ENCODE data around the gene SUGP1.
"Not testable (repeated sequence)": the region's sequence is repeated elsewhere in the genome, so short reads cannot be mapped to it uniquely, and the experiment has no call there.

The SUGP1 gene

DNA sequence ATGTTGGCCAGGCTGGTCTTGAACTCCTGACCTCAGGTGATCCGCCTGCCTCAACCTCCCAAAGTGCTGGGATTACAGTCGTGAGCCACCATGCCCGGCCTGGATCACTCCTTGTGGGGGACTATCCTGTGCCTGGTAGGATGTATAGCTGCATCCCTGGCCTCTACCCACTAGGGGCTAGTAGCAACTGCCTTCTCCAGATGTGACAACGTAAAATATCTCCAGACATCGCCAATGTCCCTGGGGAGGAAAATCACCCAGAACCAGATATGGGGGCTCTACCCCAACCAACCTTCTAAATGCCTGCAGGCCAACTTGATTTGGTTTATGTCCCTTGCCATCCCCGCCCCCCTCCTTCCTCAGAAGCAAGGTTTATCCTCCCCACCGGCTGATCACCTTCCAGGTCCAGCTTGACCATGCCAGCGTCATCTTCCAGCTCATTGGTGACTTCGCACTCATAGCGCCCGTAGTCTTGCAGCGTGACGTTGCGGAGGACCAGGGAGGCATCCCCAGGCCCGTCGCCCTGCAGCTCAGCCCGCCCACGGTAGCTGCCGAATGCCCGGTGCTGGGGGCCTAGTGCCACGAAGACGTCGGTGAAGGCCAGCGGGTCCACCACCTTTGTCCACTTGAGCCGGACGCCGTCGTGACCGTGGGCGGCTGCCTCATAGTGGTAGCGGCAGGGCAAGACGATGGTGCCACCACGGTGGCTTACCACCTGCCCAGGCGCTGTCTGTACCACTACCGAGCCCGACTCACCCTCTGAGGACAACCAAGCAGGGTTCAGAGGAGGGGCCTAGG is 59.7 kb downstream of the SUGP1 start:
- DNase-seq = no peak

DNA sequence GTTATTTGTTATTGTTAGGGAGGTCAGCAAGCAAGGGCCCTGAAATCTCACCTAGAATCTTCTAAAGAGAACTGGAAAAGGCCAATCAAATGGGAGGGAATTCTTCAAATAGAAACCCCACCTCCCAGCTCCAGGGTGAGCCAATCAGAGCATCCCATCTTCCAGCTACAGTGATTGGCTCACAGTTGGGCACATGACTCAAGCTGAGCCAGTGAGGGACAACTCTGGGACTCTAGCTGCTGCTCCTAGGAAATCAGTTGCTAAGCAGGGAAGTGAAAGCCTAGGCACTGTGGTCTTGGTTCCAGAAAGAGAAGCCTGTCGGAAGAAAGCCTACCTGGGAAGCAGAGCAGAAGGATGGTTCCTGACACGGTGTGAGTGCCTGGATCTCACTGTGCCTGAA is 60.6 kb downstream of the SUGP1 start:
- DNase-seq = no peak

DNA sequence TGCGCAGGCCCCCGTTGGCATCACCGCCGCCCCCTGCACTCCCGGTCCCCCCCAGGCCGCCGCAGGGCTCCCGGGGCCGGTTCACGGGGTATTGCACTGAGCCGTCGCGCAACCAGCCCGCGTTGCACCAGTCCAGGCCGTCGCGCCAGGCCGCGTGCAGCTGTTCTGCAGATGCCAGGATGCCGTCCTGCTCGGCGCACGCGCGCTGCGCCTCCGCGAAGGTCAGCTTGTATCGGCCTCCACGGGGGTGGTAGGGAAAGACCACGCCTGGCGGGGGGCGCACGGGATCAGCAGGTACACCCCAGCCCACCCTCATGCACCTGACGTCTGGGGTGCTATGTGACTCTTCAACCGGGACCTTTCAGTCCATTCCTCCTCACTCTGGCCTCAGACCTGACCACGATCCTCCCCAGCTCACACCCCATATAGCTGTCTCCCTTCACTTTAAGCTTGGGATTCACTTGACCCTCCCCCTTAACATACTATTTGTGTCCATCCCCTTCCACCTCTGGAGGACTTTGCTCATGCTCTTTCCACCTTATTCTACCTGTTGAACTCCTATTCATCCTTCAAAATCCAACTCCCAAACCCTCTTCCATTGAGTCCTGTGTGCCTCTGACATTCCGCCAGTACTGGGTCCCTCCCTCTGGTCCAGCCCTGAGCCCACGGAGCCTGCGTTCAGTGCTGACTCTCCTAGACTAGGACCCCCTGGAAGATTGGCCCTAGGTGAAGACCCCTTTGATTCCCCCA is 61.5 kb downstream of the SUGP1 start:
- no peak for DNase-seq

DNA sequence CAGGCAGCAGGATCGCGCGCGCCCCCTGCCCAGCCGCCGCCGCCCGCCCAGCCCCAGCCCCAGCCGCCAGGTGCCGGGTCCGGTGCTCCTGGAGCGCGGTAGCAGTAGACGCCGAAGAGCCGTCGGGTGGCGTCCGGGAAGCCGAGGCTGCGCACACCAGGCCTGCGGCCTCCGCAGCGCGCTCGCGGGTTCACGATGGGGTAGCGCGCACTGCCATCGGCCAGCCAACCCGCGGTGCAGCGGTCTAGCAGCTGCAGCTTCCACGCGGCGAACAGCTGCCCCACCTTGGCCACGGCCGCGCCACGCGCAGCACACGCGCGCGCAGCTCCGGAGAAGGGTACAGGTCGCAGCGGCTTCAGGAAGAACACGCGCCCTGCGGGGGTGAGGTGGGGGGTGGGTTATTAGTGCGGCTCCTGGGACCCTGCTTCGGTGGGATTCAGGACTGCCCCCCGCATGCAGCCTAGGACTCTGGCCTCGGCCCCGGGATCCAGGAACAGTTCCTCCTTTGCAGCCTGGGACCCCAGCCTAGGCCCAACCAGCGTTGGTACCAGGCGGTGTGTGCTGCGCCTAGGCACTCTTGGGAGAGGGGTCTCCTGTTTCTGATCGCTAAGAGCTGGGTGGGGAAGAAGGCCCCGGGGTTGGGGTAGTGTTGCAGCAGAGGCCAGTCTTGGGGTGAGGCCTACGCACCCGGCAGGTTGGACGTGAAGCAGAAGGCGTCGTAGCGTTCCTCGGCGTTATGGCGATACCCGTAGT is 62.3 kb downstream of the SUGP1 start:
- no peak for DNase-seq

DNA sequence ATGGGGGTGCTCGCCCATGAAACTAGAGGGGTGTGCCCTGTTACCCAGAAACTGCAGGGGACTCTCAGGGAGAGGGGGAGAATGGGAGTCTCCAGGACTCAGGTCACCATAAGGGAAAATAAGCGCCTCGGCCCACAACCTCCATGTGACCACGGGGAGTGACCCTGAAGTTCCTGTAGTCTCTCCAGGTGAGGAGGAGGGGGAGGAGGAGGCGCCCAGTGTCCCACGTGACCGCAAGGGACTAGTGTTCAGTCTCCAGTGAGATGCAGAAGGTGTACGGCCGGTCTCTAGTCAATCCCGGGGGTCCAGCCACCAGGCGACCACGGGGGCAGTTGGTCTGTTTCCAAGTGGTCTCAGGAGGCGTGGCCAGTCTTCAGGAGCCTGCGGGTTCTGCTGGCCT is 63.2 kb downstream of the SUGP1 start:
- DNase-seq = no peak

DNA sequence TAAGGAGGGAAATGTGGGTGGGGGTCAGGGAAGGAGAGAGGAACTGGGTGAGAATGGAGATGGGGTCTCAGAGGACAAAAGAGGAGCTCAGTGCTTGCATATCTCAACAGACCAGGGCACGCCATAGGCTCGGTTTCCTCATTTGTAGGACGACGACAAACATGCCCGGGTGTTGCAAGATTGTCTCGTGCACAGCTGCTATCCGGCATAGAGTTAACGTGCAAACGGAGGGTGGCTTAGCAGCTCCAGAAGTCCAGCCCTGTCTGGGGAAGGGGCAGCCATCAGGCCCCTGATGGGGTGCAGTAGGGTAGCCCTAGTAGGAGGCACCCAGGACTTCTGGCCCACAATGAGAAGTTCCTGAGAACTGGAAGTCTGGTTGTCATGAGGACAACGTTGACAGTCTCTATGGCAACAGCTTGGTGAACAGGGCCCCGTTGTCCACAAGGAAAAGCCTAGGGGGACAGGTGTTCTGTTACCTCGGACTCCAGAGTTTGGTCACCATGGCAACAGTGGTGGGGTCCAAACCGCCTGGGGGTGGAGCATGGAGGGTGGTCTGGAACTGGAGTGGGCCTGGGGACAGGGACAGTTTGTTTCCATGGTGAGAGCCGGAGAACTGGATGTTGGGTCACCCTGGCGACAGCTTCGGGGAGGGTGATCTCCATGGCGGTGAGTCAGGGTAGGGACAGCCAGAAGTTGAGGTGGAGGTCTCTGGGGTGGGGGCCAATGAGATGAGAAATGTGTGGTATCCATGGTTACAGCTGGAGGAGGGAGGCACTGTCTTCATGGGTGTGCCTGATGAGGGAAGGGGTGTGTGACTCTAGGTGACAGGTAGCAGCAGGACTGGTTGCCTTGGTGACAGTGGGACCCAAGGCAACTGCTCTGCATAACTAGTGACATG is 64.0 kb downstream of the SUGP1 start:
- no peak for DNase-seq

DNA sequence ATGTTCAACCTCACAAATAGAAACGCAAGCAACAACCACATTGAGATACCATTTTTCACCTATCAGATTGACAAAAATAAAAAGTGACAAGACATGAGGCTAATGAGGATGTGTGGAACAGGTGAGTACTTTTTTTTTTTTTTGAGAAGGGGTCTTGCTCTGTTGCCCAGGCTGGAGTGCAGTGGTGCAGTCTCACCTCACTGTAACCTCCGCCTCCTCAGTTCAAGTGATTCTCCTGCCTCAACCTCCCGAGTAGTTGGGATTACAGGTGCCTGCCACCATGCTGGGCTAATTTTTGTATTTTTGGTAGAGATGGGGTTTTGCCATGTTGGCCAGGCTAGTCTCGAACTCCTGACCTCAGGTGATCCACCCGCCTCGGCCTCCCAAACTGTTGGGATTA is 66.9 kb downstream of the SUGP1 start:
- not testable (repeated sequence) for DNase-seq

DNA sequence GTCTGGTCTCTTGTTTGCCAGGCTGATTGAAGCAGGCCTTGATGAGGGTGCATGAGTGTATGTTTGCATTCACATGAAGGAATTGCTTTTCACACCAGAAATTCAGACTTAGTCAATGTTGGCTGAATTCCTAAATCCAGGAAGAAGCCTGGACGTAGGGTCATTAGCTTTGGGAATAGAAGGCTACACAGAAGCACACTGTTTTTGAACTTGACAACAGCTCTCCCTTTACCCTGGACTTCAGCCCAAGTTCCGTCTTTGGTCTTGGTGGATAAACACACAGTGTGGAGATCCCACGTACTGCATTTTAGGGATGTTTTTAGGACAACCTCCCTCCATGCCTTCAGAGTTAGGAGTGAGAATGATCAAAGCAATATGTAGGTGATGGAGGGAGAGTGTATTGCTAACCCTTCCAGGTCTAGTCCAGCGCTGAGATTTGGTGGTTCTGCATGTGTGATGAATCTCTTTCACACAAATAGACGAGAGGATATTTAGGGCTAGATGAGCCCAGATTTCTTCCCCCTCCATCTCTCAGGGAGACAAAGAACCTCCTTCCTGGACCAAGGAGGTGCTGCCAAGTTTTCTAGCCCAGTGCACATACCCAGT is 70.0 kb downstream of the SUGP1 start:
- DNase-seq = no peak

DNA sequence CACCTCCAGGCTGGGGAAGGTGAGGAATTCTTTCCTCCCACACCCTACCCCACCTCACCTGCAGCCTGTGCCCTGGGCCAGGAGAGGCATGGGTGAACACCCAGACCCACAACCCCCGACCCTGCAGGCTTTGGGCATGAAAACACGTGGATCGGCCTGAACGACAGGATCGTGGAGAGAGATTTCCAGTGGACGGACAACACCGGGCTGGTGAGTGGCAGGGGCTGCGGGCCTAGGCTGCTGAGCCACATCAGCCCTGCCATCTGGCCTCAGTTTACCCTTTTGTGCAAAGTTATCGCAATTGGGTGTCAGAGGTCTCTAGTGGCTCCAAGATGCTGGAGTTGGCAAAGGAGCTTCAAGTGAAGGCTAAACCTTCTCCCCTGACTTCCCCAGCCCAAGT is 79.8 kb downstream of the SUGP1 start:
- no peak for DNase-seq

DNA sequence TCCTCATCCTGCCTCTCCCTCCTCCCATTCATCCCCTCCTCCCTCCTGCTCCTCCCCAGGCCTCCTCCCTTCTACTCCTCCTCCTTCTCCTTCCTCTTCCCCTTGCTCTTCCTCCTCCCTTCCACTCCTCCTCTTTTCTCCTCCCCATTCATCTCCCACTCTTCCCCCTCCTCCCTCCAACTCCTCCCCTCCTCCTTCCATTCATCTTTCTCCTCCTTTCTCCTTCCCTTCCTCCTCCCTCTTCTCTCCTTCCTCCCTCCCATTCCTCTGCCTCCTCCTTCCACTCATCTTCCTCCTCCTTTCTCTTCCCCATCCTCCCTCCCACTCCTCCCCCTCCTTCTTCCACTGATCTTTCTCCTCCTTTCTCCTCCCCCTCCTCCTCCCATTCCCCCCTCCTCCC is 80.6 kb downstream of the SUGP1 start:
- DNase-seq = no peak

DNA sequence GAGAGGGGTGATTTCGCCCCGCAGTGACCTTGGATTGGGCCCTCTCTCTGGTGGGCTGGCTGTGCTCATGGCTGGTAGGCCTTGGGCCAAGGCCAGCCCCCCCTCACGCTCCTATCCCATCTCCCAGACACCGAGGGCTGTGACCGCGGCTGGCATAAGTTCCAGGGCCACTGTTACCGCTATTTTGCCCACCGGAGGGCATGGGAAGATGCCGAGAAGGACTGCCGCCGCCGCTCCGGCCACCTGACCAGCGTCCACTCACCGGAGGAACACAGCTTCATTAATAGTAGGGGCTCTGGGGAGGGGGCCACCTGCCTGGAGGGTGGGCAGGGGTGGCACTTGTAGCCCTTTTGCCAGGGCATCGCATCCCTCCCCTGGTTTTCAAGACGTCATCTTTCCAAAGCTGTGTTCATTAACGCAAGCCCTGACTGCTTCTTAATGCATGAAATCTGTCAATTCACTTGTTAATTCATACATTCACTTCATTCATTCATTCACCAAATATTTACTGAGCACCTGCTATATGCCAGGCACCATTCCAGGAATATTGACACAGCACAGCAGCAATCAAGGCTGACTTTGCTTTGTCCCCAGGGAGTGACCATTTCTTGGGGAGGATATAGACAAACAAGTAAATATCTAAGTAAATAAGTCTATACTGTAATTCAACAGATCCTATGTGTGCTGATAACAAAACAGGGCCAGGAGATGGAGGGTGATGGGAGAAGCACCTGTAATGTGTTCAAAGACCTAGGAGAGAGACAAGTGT is 82.0 kb downstream of the SUGP1 start:
- DNase-seq = no peak

DNA sequence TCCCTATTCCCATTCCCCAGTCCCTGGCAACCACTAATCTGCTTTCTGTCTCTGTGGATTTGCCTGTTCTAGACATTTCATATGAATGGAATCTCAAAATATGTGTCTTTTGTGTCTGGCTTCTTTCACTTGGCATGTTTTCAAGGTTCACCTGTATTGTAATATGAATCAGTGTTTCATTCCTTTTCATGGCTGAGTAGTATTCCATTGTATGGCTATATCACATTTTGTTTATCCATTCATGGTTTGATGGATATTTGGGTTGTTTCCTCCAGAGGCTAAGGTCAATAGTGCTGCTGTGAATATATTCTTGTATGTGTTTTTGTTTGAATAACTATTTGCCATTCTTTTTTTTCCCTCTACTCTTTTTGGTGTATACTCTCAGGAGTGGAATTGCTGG is 84.1 kb downstream of the SUGP1 start:
- DNase-seq = no peak

DNA sequence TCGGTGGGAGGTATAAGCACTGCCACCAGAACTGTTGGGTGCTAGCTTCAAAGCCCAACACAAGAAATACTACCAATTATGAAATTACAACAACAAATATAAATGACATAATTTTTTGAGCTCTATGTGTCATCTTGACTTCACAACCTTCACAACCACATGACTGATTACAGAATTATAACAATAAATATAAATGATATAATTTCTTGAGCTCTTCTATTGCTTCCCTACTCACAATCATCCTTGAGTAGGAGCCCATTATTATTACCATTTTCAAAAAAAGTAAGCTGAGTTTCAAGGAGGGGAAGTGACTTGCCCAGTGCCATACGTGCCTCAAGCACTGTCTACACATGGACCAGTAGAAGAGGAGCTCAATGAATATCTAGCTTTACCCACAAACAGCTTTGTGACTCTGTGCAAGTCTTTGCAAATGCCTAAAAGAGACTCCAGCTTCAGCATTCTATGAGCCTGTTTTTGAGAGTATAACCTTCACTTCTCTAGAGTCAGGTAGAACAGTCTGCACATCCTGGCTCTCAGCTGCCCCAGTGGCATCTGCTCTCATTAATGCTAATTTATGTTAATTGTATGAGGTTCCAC is 86.0 kb downstream of the SUGP1 start:
- no peak for DNase-seq

DNA sequence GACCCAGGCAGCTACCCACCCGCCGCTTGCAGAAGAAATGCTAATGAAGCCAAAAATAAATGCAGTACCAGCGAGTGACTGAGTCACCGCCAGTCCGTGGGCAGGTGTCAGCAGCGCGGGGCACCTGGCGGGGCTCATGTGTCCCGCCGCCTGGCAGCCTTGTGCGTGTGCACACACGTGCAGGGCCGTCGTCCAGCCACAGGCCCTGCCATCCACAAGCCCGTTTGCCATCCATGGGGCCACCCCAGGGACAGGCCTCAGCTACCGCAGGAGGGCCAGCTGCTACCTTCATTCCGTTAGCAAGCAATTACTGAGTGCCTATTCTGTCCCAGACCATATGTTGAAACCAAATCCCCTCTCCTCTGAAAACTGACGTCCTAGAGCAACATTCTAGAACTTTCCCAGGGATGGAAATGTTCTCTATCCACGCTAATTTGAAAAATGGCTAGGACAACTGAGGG is 88.0 kb downstream of the SUGP1 start:
- DNase-seq = no peak

DNA sequence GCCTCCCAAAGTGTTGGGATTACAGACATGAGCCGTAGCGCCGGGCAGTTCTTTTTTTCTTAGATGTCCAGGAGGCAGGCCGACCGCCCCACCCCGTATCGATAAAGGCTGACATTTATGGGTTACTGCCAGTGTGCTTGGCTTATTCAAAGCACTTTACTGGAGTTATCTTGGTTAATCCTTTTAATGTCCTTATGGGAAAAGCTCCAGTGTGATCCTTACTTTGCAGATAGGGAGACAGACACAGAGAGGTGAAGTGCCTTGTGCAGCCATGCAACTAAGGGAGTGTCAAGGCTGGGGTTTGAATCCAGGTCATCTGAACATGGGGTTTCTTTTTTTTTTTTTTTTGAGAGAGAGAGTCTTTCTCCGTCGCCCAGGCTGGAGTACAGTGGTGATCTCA is 89.3 kb downstream of the SUGP1 start:
- DNase-seq = no peak

DNA sequence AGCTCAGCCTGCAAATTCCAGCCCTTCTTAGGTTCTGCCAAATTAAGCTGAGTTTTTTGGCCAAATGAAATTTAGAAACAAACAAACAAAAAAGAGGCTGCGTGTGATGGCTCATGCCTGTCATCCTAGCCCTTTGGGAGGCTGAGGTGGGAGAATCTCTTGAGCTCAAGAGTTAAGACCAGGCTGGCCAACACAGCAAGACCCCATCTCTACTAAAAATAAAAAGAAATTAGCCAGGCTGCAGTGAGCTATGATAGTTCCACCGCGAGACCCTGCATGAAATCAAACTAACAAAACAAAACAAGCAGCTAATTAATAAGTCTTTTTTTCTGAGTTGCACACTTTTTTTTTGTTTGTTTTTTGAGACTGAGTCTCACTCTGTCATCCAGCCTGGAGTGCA is 90.6 kb downstream of the SUGP1 start:
- no peak for DNase-seq

DNA sequence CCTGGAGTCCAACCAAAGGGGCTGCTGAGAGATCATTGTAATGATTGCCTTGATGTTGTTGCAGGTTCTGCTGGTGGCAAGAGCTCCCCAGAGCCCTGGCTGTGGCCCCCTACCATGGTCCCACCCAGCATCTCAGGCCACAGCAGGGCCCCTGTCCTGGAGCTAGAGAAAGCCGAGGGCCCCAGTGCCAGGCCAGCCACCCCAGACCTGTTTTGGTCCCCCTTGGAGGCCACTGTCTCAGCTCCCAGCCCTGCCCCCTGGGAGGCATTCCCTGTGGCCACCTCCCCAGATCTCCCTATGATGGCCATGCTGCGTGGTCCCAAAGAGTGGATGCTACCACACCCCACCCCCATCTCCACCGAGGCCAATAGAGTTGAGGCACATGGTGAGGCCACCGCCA is 93.1 kb downstream of the SUGP1 start:
- no peak for DNase-seq

DNA sequence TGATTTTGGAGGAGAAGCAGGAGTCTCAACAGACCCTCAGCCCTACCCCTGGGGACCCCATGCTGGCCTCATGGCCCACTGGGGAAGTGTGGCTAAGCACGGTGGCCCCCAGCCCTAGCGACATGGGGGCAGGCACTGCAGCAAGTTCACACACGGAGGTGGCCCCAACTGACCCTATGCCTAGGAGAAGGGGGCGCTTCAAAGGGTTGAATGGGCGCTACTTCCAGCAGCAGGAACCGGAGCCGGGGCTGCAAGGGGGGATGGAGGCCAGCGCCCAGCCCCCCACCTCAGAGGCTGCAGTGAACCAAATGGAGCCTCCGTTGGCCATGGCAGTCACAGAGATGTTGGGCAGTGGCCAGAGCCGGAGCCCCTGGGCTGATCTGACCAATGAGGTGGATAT is 93.6 kb downstream of the SUGP1 start:
- DNase-seq = no peak

DNA sequence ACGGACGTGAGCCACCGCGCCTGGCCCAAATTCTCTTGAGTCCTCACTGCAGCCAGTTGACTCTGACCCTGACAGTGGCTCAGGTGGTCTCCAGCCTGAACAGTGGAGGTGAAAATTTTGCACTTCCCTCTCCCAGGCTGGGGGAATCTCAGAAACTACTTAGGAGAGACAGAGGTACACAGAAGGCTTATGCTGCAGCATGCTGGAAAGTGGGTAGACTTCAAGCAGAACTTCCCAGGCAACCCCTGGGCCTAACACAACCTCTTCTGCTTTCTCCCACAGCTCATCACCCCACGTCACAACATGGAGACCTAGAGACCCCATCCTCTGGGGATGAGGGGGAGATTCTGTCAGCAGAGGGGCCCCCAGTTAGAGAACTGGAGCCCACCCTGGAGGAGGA is 94.1 kb downstream of the SUGP1 start:
- DNase-seq = no peak

Data from activated CD8-positive, alpha-beta memory T cell treated with anti-CD3 and anti-CD28 coated beads, Interleukin-2, amount 50 U/mL, for 4 hours (primary cell).